HepG2 (cell line): ENCODE measurements around the gene LCAT.

Source experiments
- MAFK ChIP-seq, 2 experiments: IDR thresholded peaks in 1 of 2; conservative IDR thresholded peaks in 1 of 2; 2 replicates each; pipeline ENCODE4 v1.6.1; 2011; ENCODE audit warnings: improper control_type of control experiment in 2 of 2, low read length in 2 of 2
- TF ChIP-seq, protein P1 (sequence below): sonication (generic); formaldehyde crosslinking; conservative IDR thresholded peaks from 2 replicates; pipeline ENCODE4 v1.4.0; 2020; ENCODE audit warnings: missing genetic modification reagents
- TF ChIP-seq, protein P2 (sequence below): sonication (generic); formaldehyde crosslinking; IDR thresholded peaks from 2 replicates; pipeline ENCODE4 v1.5.1; 2020; ENCODE audit warnings: mild to moderate bottlenecking, missing genetic modification reagents, moderate library complexity

DNA sequence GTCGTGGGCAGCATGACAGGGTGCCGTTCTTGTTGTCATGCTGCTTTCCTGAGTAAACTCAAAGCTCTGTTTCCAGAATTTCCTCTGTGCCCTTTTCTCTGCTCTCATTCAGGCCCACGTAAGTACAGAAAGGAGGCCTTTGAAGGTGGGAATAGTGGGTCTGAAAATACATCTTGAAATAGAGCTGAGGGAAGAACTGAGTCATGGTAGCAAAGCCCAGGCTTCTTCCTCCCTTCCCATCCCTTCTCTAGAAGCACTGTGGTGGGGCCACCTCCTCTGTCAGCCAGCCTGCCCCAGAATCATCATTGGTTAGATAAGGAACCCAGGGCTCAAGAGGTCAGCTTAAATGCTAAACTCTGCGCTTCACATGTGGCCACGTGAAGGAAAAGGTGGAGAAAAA, 21.7 kb downstream of the LCAT start:
- no peak for TF ChIP-seq MAFK (conservative IDR thresholded peaks at IDR 0.05 in 1 of 2, IDR thresholded peaks at IDR 0.05 in 1 of 2; ENCODE audit: low read length in 2 of 2)
- TF ChIP-seq, protein P1, sequence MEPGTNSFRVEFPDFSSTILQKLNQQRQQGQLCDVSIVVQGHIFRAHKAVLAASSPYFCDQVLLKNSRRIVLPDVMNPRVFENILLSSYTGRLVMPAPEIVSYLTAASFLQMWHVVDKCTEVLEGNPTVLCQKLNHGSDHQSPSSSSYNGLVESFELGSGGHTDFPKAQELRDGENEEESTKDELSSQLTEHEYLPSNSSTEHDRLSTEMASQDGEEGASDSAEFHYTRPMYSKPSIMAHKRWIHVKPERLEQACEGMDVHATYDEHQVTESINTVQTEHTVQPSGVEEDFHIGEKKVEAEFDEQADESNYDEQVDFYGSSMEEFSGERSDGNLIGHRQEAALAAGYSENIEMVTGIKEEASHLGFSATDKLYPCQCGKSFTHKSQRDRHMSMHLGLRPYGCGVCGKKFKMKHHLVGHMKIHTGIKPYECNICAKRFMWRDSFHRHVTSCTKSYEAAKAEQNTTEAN (CRISPR knock-in tag), result no peak
- TF ChIP-seq, protein P2, sequence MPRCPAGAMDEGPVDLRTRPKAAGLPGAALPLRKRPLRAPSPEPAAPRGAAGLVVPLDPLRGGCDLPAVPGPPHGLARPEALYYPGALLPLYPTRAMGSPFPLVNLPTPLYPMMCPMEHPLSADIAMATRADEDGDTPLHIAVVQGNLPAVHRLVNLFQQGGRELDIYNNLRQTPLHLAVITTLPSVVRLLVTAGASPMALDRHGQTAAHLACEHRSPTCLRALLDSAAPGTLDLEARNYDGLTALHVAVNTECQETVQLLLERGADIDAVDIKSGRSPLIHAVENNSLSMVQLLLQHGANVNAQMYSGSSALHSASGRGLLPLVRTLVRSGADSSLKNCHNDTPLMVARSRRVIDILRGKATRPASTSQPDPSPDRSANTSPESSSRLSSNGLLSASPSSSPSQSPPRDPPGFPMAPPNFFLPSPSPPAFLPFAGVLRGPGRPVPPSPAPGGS (CRISPR knock-in tag), result no peak
